ENCODE data around the gene CD164. TPM values are rescaled to one million over a fixed set of nuclear protein-coding genes. Genes with fewer than 3 reads are reported as not detected.

The CD164 gene
- total RNA-seq, 1 donor from 2014 or later: 262 TPM

DNA sequence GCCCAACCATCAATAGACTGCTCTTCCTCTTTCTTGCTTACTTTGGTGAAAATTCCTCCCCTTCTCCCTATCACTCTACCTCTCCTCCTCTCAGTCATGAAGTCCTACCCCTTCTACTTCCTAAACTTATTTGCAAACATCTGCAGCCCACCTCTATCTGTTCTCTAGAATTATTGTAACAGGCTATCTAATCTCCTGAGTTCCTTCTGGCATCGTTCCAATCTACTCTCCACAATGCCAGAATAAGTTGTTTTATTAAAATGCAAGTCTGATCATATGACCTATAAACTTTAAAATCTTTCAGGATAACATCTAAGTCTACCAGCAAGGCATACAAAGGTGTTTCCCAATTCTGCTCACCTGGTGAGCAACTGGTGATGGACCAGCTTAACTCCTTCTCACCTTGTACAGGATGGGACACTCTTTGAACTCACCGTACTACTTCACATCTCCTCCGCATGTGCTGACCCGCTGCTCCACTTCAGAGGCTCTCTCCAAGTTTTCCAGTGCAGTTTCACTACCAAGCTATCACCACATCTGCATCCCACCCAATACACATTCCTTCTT is 7.9 kb downstream of the CD164 start:
- DNase-seq (ENCODE audit: low spot score, unreplicated experiment): no peak
- Mint-ChIP-seq H3K36me3 (ENCODE audit: insufficient read depth) (peaks cover 32% of the 10 kb centered on the region), H3K27me3 (no peaks in the 10 kb centered on the region), H3K4me1 (ENCODE audit: low read depth) (peaks cover 6% of the 10 kb centered on the region), H3K4me3 (ENCODE audit: low read depth) (no peak overlapping the region), H3K9me3 (ENCODE audit: low read depth) (no peaks in the 10 kb centered on the region), H3K27ac (no peak overlapping the region)
- TF ChIP-seq, protein P1, sequence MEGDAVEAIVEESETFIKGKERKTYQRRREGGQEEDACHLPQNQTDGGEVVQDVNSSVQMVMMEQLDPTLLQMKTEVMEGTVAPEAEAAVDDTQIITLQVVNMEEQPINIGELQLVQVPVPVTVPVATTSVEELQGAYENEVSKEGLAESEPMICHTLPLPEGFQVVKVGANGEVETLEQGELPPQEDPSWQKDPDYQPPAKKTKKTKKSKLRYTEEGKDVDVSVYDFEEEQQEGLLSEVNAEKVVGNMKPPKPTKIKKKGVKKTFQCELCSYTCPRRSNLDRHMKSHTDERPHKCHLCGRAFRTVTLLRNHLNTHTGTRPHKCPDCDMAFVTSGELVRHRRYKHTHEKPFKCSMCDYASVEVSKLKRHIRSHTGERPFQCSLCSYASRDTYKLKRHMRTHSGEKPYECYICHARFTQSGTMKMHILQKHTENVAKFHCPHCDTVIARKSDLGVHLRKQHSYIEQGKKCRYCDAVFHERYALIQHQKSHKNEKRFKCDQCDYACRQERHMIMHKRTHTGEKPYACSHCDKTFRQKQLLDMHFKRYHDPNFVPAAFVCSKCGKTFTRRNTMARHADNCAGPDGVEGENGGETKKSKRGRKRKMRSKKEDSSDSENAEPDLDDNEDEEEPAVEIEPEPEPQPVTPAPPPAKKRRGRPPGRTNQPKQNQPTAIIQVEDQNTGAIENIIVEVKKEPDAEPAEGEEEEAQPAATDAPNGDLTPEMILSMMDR (IDR thresholded peaks at IDR 0.05; ENCODE audit: unreplicated experiment): no peak

DNA sequence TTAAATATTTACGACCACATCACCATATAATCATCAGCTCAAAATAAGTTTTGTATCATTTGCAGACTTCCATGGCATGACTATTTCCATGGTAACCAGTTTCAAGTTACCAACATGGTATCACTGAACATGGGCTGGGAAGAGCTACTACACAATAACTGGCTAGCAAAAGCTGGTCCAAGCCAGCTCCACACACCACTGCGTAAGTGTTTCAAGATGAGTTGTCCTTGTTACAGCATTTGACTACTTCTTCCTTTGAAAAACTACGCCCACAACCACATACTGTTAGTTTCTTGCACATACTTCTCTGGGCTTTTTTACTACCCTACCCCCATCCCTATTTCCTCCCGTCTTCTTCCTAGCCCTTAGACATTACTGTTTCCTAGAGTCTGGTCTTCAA is 8.5 kb downstream of the CD164 start:
- Mint-ChIP-seq H3K9me3 (ENCODE audit: low read depth) (no peaks in the 10 kb centered on the region), H3K4me3 (ENCODE audit: low read depth) (no peak overlapping the region), H3K27ac (peak overlapping the region; percentile 60), H3K27me3 (no peaks in the 10 kb centered on the region), H3K4me1 (ENCODE audit: low read depth) (no peaks in the 10 kb centered on the region), H3K36me3 (ENCODE audit: insufficient read depth) (peaks cover 28% of the 10 kb centered on the region)
- DNase-seq (ENCODE audit: low spot score, unreplicated experiment): no peak
- TF ChIP-seq, protein P1 (IDR thresholded peaks at IDR 0.05; ENCODE audit: unreplicated experiment): no peak

DNA sequence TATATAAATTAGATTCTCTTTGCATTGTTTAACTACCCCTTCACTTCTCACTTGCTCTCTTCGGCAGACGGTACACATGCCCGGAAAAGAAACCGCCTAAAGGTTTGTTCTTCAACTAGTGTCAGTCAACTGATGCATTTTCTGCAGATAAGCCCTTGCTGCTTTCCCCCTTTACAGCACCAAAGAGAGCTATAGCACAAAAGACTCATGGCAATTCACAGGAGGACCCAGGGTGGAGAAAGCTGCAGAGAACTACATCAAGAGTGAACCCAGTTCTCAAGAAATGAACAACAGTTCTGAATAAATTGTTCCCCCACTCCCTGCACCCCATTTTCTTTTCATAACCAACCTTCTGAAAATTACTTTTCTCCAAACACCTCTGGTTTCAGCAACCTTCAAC is 8.9 kb downstream of the CD164 start:
- TF ChIP-seq, protein P1 (IDR thresholded peaks at IDR 0.05; ENCODE audit: unreplicated experiment): no peak
- Mint-ChIP-seq H3K9me3 (ENCODE audit: low read depth) (no peaks in the 10 kb centered on the region), H3K27ac (peak overlapping the region; percentile 60), H3K36me3 (ENCODE audit: insufficient read depth) (peaks cover 29% of the 10 kb centered on the region), H3K4me1 (ENCODE audit: low read depth) (no peaks in the 10 kb centered on the region), H3K4me3 (ENCODE audit: low read depth) (no peak overlapping the region), H3K27me3 (no peaks in the 10 kb centered on the region)
- DNase-seq (ENCODE audit: low spot score, unreplicated experiment): no peak

DNA sequence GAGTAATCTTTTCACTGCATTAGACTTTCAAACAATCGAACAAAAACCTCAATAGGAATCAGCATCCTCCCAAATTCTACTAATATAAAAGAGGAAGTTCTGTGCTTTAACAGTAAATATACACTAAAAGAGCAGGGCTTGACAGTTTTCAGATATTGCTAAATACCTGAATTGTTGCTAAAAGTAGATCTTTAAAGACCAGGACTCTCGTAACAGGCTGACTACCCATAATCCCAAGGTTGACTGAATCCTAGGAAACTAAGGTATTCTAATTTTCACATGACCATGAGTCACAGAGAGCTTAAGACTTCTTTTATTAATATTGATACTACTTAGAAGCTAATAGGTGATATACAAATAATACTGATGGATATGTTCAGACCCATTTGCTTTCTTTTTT is 10.1 kb downstream of the CD164 start:
- no peaks in the 10 kb centered on the region for H3K9me3 Mint-ChIP-seq (ENCODE audit: low read depth)
- no peaks in the 10 kb centered on the region for H3K4me1 Mint-ChIP-seq (ENCODE audit: low read depth)
- no peak for DNase-seq (ENCODE audit: low spot score, unreplicated experiment)
- TF ChIP-seq, protein P1 (IDR thresholded peaks at IDR 0.05; ENCODE audit: unreplicated experiment): no peak
- peaks cover 25% of the 10 kb centered on the region for H3K36me3 Mint-ChIP-seq (ENCODE audit: insufficient read depth)
- no peaks in the 10 kb centered on the region for H3K27me3 Mint-ChIP-seq
- H3K4me3 Mint-ChIP-seq (ENCODE audit: low read depth): no peak overlapping the region
- no peak overlapping the region for H3K27ac Mint-ChIP-seq

DNA sequence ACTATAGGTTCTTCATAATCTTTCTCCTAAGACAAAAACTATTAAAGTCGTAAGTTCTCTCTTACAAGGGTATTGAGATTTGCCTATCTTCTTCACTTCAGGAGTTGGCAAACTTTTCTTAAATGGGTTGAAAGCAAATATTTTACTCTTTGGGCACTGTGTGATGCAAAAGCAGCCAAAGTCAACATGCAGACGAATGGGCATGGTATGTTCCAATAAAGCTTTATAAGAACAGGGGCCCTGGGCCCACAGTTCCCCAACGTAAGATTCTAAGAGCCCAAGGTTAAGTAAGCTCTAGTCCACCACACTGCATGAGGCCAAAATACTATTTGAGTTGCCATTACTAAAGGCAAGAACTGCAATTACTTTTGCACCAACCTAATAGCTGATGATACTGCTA is 11.5 kb downstream of the CD164 start:
- Mint-ChIP-seq H3K9me3 (ENCODE audit: low read depth) (no peaks in the 10 kb centered on the region), H3K27ac (no peak overlapping the region), H3K36me3 (ENCODE audit: insufficient read depth) (peaks cover 30% of the 10 kb centered on the region), H3K4me1 (ENCODE audit: low read depth) (no peaks in the 10 kb centered on the region), H3K27me3 (no peaks in the 10 kb centered on the region), H3K4me3 (ENCODE audit: low read depth) (no peak overlapping the region)
- TF ChIP-seq, protein P1 (IDR thresholded peaks at IDR 0.05; ENCODE audit: unreplicated experiment): no peak
- DNase-seq (ENCODE audit: low spot score, unreplicated experiment): no peak
